ENCODE results near the gene SEBOX.

SEBOX gene

GRCh38 chr17:28390141-28390540 lies 25.1 kb upstream of the SEBOX start:
- H3K27ac ChIP-seq (ENCODE audit: low read depth, low read length, poor library complexity, severe bottlenecking), result no peak overlapping the region
- TF ChIP-seq EZH2 (IDR thresholded peaks at IDR 0.05; ENCODE audit: borderline replicate concordance, low read length), result no peak
- TF ChIP-seq CTCF (IDR thresholded peaks at IDR 0.05; ENCODE audit: low read length), result no peak

GRCh38 chr17:28388106-28388505 lies 23.1 kb upstream of the SEBOX start:
- H3K27ac ChIP-seq (ENCODE audit: low read depth, low read length, poor library complexity, severe bottlenecking), result no peak overlapping the region
- H4K20me1 ChIP-seq (ENCODE audit: insufficient read depth, low read length), result no peaks in the 10 kb centered on the region
- H3K9me2 ChIP-seq (ENCODE audit: low read depth, low read length), result no peaks in the 10 kb centered on the region
- no peaks in the 10 kb centered on the region for H3K4me1 ChIP-seq (ENCODE audit: insufficient read depth, low read length, severe bottlenecking)
- H3K4me3 ChIP-seq (ENCODE audit: low read depth, low read length, poor library complexity, severe bottlenecking), result no peak overlapping the region
- no peak overlapping the region for H2AFZ ChIP-seq (ENCODE audit: low read length)
- no peak overlapping the region for H3K4me2 ChIP-seq (ENCODE audit: low read length)
- no peaks in the 10 kb centered on the region for H3K36me3 ChIP-seq (ENCODE audit: insufficient read depth, low read length)
- no peaks in the 10 kb centered on the region for H3K9me3 ChIP-seq (ENCODE audit: low read length)
- H3F3A ChIP-seq (ENCODE audit: insufficient read depth, low read length), result no peaks in the 10 kb centered on the region
- H3K27me3 ChIP-seq (ENCODE audit: insufficient read depth, low read length), result peaks cover 10% of the 10 kb centered on the region; the same call in 1 of the 2 replicates
- TF ChIP-seq CTCF (IDR thresholded peaks at IDR 0.05; ENCODE audit: low read length) (no peak), EZH2 (IDR thresholded peaks at IDR 0.05; ENCODE audit: borderline replicate concordance, low read length) (no peak)
- H3K9ac ChIP-seq (ENCODE audit: low read length), result no peak overlapping the region
- H3K79me2 ChIP-seq (ENCODE audit: insufficient read depth, low read length), result no peaks in the 10 kb centered on the region

More at GRCh38 chr17:28390141-28390540, 25.1 kb upstream of the SEBOX start:
- no peaks in the 10 kb centered on the region for H4K20me1 ChIP-seq (ENCODE audit: insufficient read depth, low read length)
- H3K9me2 ChIP-seq (ENCODE audit: low read depth, low read length), result no peaks in the 10 kb centered on the region
- no peak overlapping the region for H3K9ac ChIP-seq (ENCODE audit: low read length)
- H3K4me2 ChIP-seq (ENCODE audit: low read length), result no peak overlapping the region
- H3K27me3 ChIP-seq (ENCODE audit: insufficient read depth, low read length), result peaks cover 4% of the 10 kb centered on the region; the same call in 1 of the 2 replicates
- H3K4me3 ChIP-seq (ENCODE audit: low read depth, low read length, poor library complexity, severe bottlenecking), result no peak overlapping the region
- H3F3A ChIP-seq (ENCODE audit: insufficient read depth, low read length), result no peaks in the 10 kb centered on the region
- H3K79me2 ChIP-seq (ENCODE audit: insufficient read depth, low read length), result no peaks in the 10 kb centered on the region
- no peak overlapping the region for H2AFZ ChIP-seq (ENCODE audit: low read length)
- no peaks in the 10 kb centered on the region for H3K9me3 ChIP-seq (ENCODE audit: low read length)
- no peaks in the 10 kb centered on the region for H3K4me1 ChIP-seq (ENCODE audit: insufficient read depth, low read length, severe bottlenecking)
- H3K36me3 ChIP-seq (ENCODE audit: insufficient read depth, low read length), result no peaks in the 10 kb centered on the region

GRCh38 chr17:28386391-28386790 lies 21.4 kb upstream of the SEBOX start:
- H3F3A ChIP-seq (ENCODE audit: insufficient read depth, low read length), result no peaks in the 10 kb centered on the region
- H3K27me3 ChIP-seq (ENCODE audit: insufficient read depth, low read length), result peaks cover 10% of the 10 kb centered on the region; the same call in 1 of the 2 replicates
- H4K20me1 ChIP-seq (ENCODE audit: insufficient read depth, low read length), result no peaks in the 10 kb centered on the region
- H3K27ac ChIP-seq (ENCODE audit: low read depth, low read length, poor library complexity, severe bottlenecking), result no peak overlapping the region
- H3K4me2 ChIP-seq (ENCODE audit: low read length), result no peak overlapping the region
- H3K79me2 ChIP-seq (ENCODE audit: insufficient read depth, low read length), result no peaks in the 10 kb centered on the region
- H3K4me1 ChIP-seq (ENCODE audit: insufficient read depth, low read length, severe bottlenecking), result no peaks in the 10 kb centered on the region
- TF ChIP-seq CTCF (IDR thresholded peaks at IDR 0.05; ENCODE audit: low read length) (no peak), EZH2 (IDR thresholded peaks at IDR 0.05; ENCODE audit: borderline replicate concordance, low read length) (no peak)
- no peaks in the 10 kb centered on the region for H3K9me2 ChIP-seq (ENCODE audit: low read depth, low read length)
- H3K4me3 ChIP-seq (ENCODE audit: low read depth, low read length, poor library complexity, severe bottlenecking), result no peak overlapping the region
- H3K9me3 ChIP-seq (ENCODE audit: low read length), result no peaks in the 10 kb centered on the region
- no peak overlapping the region for H2AFZ ChIP-seq (ENCODE audit: low read length)
- H3K36me3 ChIP-seq (ENCODE audit: insufficient read depth, low read length), result no peaks in the 10 kb centered on the region
- H3K9ac ChIP-seq (ENCODE audit: low read length), result no peak overlapping the region
